Uterus (tissue), 4 donors: ENCODE data around the gene GTPBP2. TPM values are rescaled to one million over a fixed set of nuclear protein-coding genes. Genes with fewer than 3 reads are reported as not detected.
"Not testable (repeated sequence)": the region's sequence is repeated elsewhere in the genome, so short reads cannot be mapped to it uniquely, and the experiment has no call there.

Source experiments
- DNase-seq, 2 donors: peaks; one replicate each; pipeline ENCODE4 v3.0.0-alpha.2; 2019 to 2020
- H3K27ac ChIP-seq, 2 donors: fragments of 200-600 bp; sonication (generic); 1 replicate in 1 of 2; 2 replicates in 1 of 2; pipeline ENCODE4 v1.5.1; 2016 to 2018
- H3K27me3 ChIP-seq, 2 donors: fragments of 200-600 bp; sonication (generic); one replicate each; pipeline ENCODE4 v1.5.1; 2018 to 2019; ENCODE audit warnings: control low read depth in 1 of 2
- H3K36me3 ChIP-seq, 2 donors: fragments of 200-600 bp; sonication (generic); one replicate each; pipeline ENCODE4 v1.5.1; 2019; ENCODE audit warnings: control low read depth in 1 of 2
- H3K4me1 ChIP-seq, 2 donors: fragments of 200-600 bp; sonication (generic); one replicate each; pipeline ENCODE4 v1.5.1; 2018 to 2019; ENCODE audit warnings: control low read depth in 1 of 2
- H3K4me3 ChIP-seq, 2 donors: fragments of 200-600 bp; sonication (generic); 1 replicate in 1 of 2; 2 replicates in 1 of 2; pipeline ENCODE4 v1.5.1; 2018 to 2019; ENCODE audit warnings: mild to moderate bottlenecking in 1 of 2
- H3K9me3 ChIP-seq, 2 donors: fragments of 200-600 bp; sonication (generic); one replicate each; pipeline ENCODE4 v1.5.1; 2019; ENCODE audit warnings: control low read depth in 1 of 2
- CTCF ChIP-seq, 4 experiments: fragments of 200-600 bp in 2 of 4; fragments of 450-650 bp in 2 of 4; sonication (generic) in 2 of 4; IDR thresholded peaks; one replicate each; pipeline ENCODE4 v1.5.1; 2016 to 2019; ENCODE audit warnings: antibody characterized with exemption in 4 of 4, mild to moderate bottlenecking in 2 of 4, moderate library complexity in 1 of 4
- POLR2A ChIP-seq, 2 donors: fragments of 450-650 bp; IDR thresholded peaks; one replicate each; pipeline ENCODE4 v1.6.1; 2016; ENCODE audit warnings: antibody characterized with exemption in 2 of 2, mild to moderate bottlenecking in 1 of 2, moderate library complexity in 1 of 2
- intact Hi-C: fragments of 100-400 bp; cut with DNase I; formaldehyde crosslinking; loops from one replicate; pipeline ENCODE4 v1.15.1; 2023; ENCODE audit warnings: low total_unique reads
- total RNA-seq, 4 donors: library from RNA; depleted of rRNA in 3 of 4; stranded (reverse); fragments of >200 nt in 3 of 4; gene quantifications; one replicate each; pipeline versions ENCODE4 v1.1.0 to v1.2.4, GENCODE V29; 2014 to 2023
- donor health status: DM: yes; HTN: yes; CAD: no.

Gene GTPBP2
- total RNA-seq, 4 donors from 2014 or later = 17.9 to 67.6 (median 40.2) TPM

DNA sequence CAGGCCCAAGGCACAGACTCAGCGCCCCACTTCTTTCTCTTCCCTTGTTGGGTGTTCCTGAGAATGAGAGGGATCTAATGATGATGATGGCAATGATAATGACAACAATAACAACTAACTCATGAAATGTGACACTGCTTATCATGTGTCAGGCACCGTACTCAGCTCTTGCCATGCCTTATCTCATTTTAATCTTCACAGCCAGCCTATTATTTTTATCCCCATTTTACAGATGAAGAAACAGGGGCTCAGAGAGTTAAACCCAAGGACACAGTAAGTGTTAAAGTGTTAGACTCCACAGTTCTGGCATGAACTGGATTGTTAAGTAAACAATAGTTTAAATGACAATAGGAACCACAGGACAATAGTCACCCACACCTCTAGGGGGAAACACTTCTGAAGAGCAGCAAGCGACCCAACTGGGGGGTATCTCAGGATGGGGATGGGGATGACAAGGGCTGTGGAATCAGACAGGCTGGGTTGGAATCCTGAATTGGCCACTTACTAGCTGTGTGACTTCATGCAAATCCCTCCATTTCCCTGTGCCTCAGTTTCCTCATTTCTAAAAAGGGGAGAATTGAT lies 28.2 kb upstream of the GTPBP2 start:
- intact Hi-C loops = no loop called here
- no peak for DNase-seq
- H3K27ac ChIP-seq = no peak overlapping the region
- H3K9me3 ChIP-seq = no peaks in the 10 kb centered on the region
- no peak overlapping the region for H3K4me3 ChIP-seq
- no peaks in the 10 kb centered on the region for H3K4me1 ChIP-seq
- H3K36me3 ChIP-seq = no peaks in the 10 kb centered on the region
- no peaks in the 10 kb centered on the region for H3K27me3 ChIP-seq
- no peak for TF ChIP-seq CTCF (IDR thresholded peaks at IDR 0.05)
- TF ChIP-seq POLR2A (IDR thresholded peaks at IDR 0.05) = no peak

GRCh38 chr6:43652822-43653221 lies 23.8 kb upstream of the GTPBP2 start:
- H3K27ac ChIP-seq, H3K4me3 ChIP-seq, H3K9me3 ChIP-seq, H3K36me3 ChIP-seq, intact Hi-C loops, DNase-seq, H3K4me1 ChIP-seq, H3K27me3 ChIP-seq: not testable (repeated sequence)

DNA sequence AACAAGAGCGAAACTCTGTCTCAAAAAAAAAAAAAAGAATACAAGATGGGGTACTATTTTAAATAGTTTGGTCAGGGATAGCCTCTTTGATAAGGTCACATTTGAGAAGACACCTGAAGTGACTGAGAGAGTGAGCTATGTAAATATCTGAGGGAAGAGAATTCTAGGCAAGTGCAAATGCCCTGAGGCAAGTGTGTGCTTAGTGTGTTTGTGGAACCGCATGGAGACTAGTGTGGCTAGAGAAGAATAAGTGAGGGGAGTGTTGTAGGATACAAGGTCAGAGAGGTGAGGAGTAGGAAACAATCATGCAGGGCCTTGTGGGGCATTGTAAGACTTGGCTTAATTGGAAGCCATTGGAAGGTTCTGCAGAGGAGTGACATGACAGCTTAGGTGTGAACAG lies 19.2 kb upstream of the GTPBP2 start:
- Histone ChIP-seq H3K4me1 (peaks cover 0 to 4% of the 10 kb centered on the region in 2 donors), H3K36me3 (no peaks in the 10 kb centered on the region), H3K4me3 (no peak overlapping the region), H3K27ac (no peak overlapping the region), H3K9me3 (no peaks in the 10 kb centered on the region), H3K27me3 (no peaks in the 10 kb centered on the region)
- TF ChIP-seq POLR2A (IDR thresholded peaks at IDR 0.05) (no peak), CTCF (IDR thresholded peaks at IDR 0.05) (no peak)
- intact Hi-C loops = no loop called here
- DNase-seq = no peak

DNA sequence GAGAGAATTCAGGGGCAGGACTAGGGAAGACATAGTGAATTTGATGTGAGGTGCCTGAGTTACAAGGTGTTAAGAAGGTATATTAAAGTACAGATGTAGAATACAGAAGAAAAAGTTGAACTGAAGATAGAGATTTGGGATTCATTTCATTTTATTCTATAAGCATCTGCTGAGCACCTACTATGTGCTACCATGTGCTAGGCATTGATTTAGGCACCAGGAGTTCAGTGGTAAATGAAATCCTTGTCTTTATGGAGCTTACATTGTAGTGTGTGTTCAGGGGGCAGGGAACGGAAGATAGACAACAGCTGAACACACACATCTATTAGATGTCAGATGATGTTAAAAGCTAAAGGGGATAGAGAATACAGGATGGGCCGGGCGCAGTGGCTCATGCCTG lies 18.5 kb upstream of the GTPBP2 start:
- Histone ChIP-seq H3K9me3 (no peaks in the 10 kb centered on the region), H3K36me3 (no peaks in the 10 kb centered on the region), H3K27ac (no peak overlapping the region), H3K27me3 (no peaks in the 10 kb centered on the region), H3K4me1 (peaks cover 0 to 4% of the 10 kb centered on the region in 2 donors), H3K4me3 (no peak overlapping the region)
- DNase-seq = no peak
- TF ChIP-seq CTCF (IDR thresholded peaks at IDR 0.05) (no peak), POLR2A (IDR thresholded peaks at IDR 0.05) (no peak)
- intact Hi-C loops = no loop called here

- H3K4me1 ChIP-seq = peaks cover 0 to 4% of the 10 kb centered on the region in 2 donors
- H3K36me3 ChIP-seq = no peaks in the 10 kb centered on the region
- peak overlapping the region; percentile 26 to 81 for H3K27ac ChIP-seq
- TF ChIP-seq POLR2A (IDR thresholded peaks at IDR 0.05) (no peak), CTCF (IDR thresholded peaks at IDR 0.05) (no peak)
- no peak for DNase-seq
- H3K4me3 ChIP-seq = peak overlapping the region; percentile 45 to 50
- intact Hi-C loops = no loop called here
- H3K27me3 ChIP-seq = no peaks in the 10 kb centered on the region
- no peaks in the 10 kb centered on the region for H3K9me3 ChIP-seq
These were observed 16.5 kb upstream of the GTPBP2 start for GRCh38 chr6:43645613-43645964.
